ENCODE measurements around the gene PRSS3.
"Not testable (repeated sequence)": the region's sequence is repeated elsewhere in the genome, so short reads cannot be mapped to it uniquely, and the experiment has no call there.

The PRSS3 gene

GRCh38 chr9:33818167-33818846, 22.9 kb downstream of the PRSS3 start:
- peak overlapping the region; percentile 88 for H3K4me3 Mint-ChIP-seq
- peaks cover 56% of the 10 kb centered on the region for H3K4me1 Mint-ChIP-seq (ENCODE audit: low read depth)
- no peak for DNase-seq
- H3K9me3 Mint-ChIP-seq = no peaks in the 10 kb centered on the region
- H3K36me3 Mint-ChIP-seq (ENCODE audit: low read depth) = peaks cover 21% of the 10 kb centered on the region
- no peaks in the 10 kb centered on the region for H3K27me3 Mint-ChIP-seq
- H3K27ac Mint-ChIP-seq = peak overlapping the region; percentile 97

GRCh38 chr9:33818847-33819500, 23.6 kb downstream of the PRSS3 start:
- Mint-ChIP-seq H3K9me3 (no peaks in the 10 kb centered on the region), H3K4me1 (ENCODE audit: low read depth) (peaks cover 59% of the 10 kb centered on the region), H3K27me3 (no peaks in the 10 kb centered on the region), H3K4me3 (peak overlapping the region; percentile 88), H3K36me3 (ENCODE audit: low read depth) (peaks cover 26% of the 10 kb centered on the region), H3K27ac (peak overlapping the region; percentile 97)
- no peak for DNase-seq

GRCh38 chr9:33820231-33820745, 24.9 kb downstream of the PRSS3 start:
- H3K27ac Mint-ChIP-seq = peak overlapping the region; percentile 13
- H3K4me1 Mint-ChIP-seq (ENCODE audit: low read depth) = peaks cover 49% of the 10 kb centered on the region
- no peaks in the 10 kb centered on the region for H3K9me3 Mint-ChIP-seq
- no peaks in the 10 kb centered on the region for H3K27me3 Mint-ChIP-seq
- peak overlapping the region; percentile 88 for H3K4me3 Mint-ChIP-seq
- H3K36me3 Mint-ChIP-seq (ENCODE audit: low read depth) = peaks cover 33% of the 10 kb centered on the region
- DNase-seq = no peak

- H3K4me1 Mint-ChIP-seq (ENCODE audit: low read depth) = peaks cover 36% of the 10 kb centered on the region
- DNase-seq = no peak
- H3K36me3 Mint-ChIP-seq (ENCODE audit: low read depth) = peaks cover 36% of the 10 kb centered on the region
- no peaks in the 10 kb centered on the region for H3K27me3 Mint-ChIP-seq
- no peak overlapping the region for H3K27ac Mint-ChIP-seq
- no peak overlapping the region for H3K4me3 Mint-ChIP-seq
- no peaks in the 10 kb centered on the region for H3K9me3 Mint-ChIP-seq
These were observed 28.4 kb downstream of the PRSS3 start for GRCh38 chr9:33823801-33824200.

- not testable (repeated sequence) for DNase-seq, H3K27ac Mint-ChIP-seq, H3K27me3 Mint-ChIP-seq, H3K9me3 Mint-ChIP-seq, H3K4me3 Mint-ChIP-seq
- peaks cover 27% of the 10 kb centered on the region for H3K36me3 Mint-ChIP-seq (ENCODE audit: low read depth)
- H3K4me1 Mint-ChIP-seq (ENCODE audit: low read depth) = peaks cover 10% of the 10 kb centered on the region
These were observed 31.9 kb downstream of the PRSS3 start for GRCh38 chr9:33827285-33827684.

- not testable (repeated sequence) for H3K27me3 Mint-ChIP-seq, H3K4me3 Mint-ChIP-seq, DNase-seq, H3K27ac Mint-ChIP-seq, H3K9me3 Mint-ChIP-seq
- Mint-ChIP-seq H3K4me1 (ENCODE audit: low read depth) (peaks cover 10% of the 10 kb centered on the region), H3K36me3 (ENCODE audit: low read depth) (peaks cover 22% of the 10 kb centered on the region)
These were observed 34.4 kb downstream of the PRSS3 start for GRCh38 chr9:33829641-33830230.

- Mint-ChIP-seq H3K9me3 (no peaks in the 10 kb centered on the region), H3K4me3 (no peak overlapping the region), H3K27me3 (no peaks in the 10 kb centered on the region), H3K36me3 (ENCODE audit: low read depth) (peaks cover 20% of the 10 kb centered on the region), H3K27ac (peak overlapping the region; percentile 87), H3K4me1 (ENCODE audit: low read depth) (peaks cover 52% of the 10 kb centered on the region)
- DNase-seq = no peak
These were observed 40.4 kb downstream of the PRSS3 start for GRCh38 chr9:33835625-33836260.

GRCh38 chr9:33836261-33836660, 40.9 kb downstream of the PRSS3 start:
- H3K36me3 Mint-ChIP-seq (ENCODE audit: low read depth) = peaks cover 20% of the 10 kb centered on the region
- peaks cover 54% of the 10 kb centered on the region for H3K4me1 Mint-ChIP-seq (ENCODE audit: low read depth)
- peak overlapping the region; percentile 88 for H3K27ac Mint-ChIP-seq
- peak overlapping the region; percentile 39 for H3K4me3 Mint-ChIP-seq
- H3K9me3 Mint-ChIP-seq, DNase-seq, H3K27me3 Mint-ChIP-seq: not testable (repeated sequence)

- Mint-ChIP-seq H3K27me3 (no peaks in the 10 kb centered on the region), H3K36me3 (ENCODE audit: low read depth) (peaks cover 23% of the 10 kb centered on the region), H3K27ac (no peak overlapping the region), H3K9me3 (no peaks in the 10 kb centered on the region), H3K4me3 (no peak overlapping the region), H3K4me1 (ENCODE audit: low read depth) (peaks cover 62% of the 10 kb centered on the region)
- no peak for DNase-seq
These were observed 41.8 kb downstream of the PRSS3 start for GRCh38 chr9:33837138-33837537.

GRCh38 chr9:33840381-33840780, 45.0 kb downstream of the PRSS3 start:
- no peak overlapping the region for H3K4me3 Mint-ChIP-seq
- peaks cover 58% of the 10 kb centered on the region for H3K4me1 Mint-ChIP-seq (ENCODE audit: low read depth)
- H3K9me3 Mint-ChIP-seq = no peaks in the 10 kb centered on the region
- no peaks in the 10 kb centered on the region for H3K27me3 Mint-ChIP-seq
- peaks cover 28% of the 10 kb centered on the region for H3K36me3 Mint-ChIP-seq (ENCODE audit: low read depth)
- no peak for DNase-seq
- no peak overlapping the region for H3K27ac Mint-ChIP-seq

- Mint-ChIP-seq H3K27ac (no peak overlapping the region), H3K4me3 (no peak overlapping the region), H3K36me3 (ENCODE audit: low read depth) (peaks cover 25% of the 10 kb centered on the region), H3K9me3 (no peaks in the 10 kb centered on the region), H3K27me3 (no peaks in the 10 kb centered on the region), H3K4me1 (ENCODE audit: low read depth) (peaks cover 52% of the 10 kb centered on the region)
- no peak for DNase-seq
These were observed 48.1 kb downstream of the PRSS3 start for GRCh38 chr9:33843312-33843961.

GRCh38 chr9:33846231-33846630, 50.9 kb downstream of the PRSS3 start:
- Mint-ChIP-seq H3K27ac (no peak overlapping the region), H3K27me3 (no peaks in the 10 kb centered on the region), H3K4me3 (no peak overlapping the region), H3K4me1 (ENCODE audit: low read depth) (peaks cover 49% of the 10 kb centered on the region), H3K36me3 (ENCODE audit: low read depth) (peaks cover 18% of the 10 kb centered on the region), H3K9me3 (no peaks in the 10 kb centered on the region)
- DNase-seq = no peak

GRCh38 chr9:33847894-33848205, 52.5 kb downstream of the PRSS3 start:
- not testable (repeated sequence) for H3K4me3 Mint-ChIP-seq, H3K9me3 Mint-ChIP-seq, H3K27me3 Mint-ChIP-seq, DNase-seq, H3K27ac Mint-ChIP-seq
- H3K4me1 Mint-ChIP-seq (ENCODE audit: low read depth) = peaks cover 43% of the 10 kb centered on the region
- H3K36me3 Mint-ChIP-seq (ENCODE audit: low read depth) = peaks cover 14% of the 10 kb centered on the region

Measured in activated T-cell treated with anti-CD3 and anti-CD28 coated beads, Interleukin-2, amount 50 U/mL, for 24 hours (primary cell).